Transverse colon (tissue), 4 donors: ENCODE measurements around the gene UGT1A5.

Source experiments
- CTCF ChIP-seq, 5 experiments: fragments of 200-600 bp in 3 of 5; fragments of 450-650 bp in 2 of 5; sonication (generic) in 3 of 5; IDR thresholded peaks; 1 replicate in 2 of 5; 2 replicates in 3 of 5; pipeline ENCODE4 v1.5.1; 2016 to 2017; ENCODE audit warnings: antibody characterized with exemption in 5 of 5, inconsistent platforms in 3 of 5, mild to moderate bottlenecking in 2 of 5, moderate library complexity in 1 of 5
- EP300 ChIP-seq: sonication (generic); formaldehyde crosslinking; IDR thresholded peaks from one replicate; pipeline ENCODE4 v1.6.1; 2017; ENCODE audit warnings: antibody characterized with exemption, low read depth
- POLR2A ChIP-seq: fragments of 450-650 bp; IDR thresholded peaks from one replicate; pipeline ENCODE4 v1.6.1; 2016; ENCODE audit warnings: antibody characterized with exemption, mild to moderate bottlenecking, moderate library complexity
- POLR2AphosphoS5 ChIP-seq, 3 donors: sonication (generic); formaldehyde crosslinking; IDR thresholded peaks; one replicate each; pipeline ENCODE4 v1.6.1; 2016; ENCODE audit warnings: antibody characterized with exemption in 3 of 3

GRCh38 chr2:233698740-233699139, 14.0 kb upstream of the UGT1A5 start:
- TF ChIP-seq CTCF (IDR thresholded peaks at IDR 0.05) (no peak), POLR2AphosphoS5 (IDR thresholded peaks at IDR 0.05) (no peak), POLR2A (no peak), EP300 (no peak)
